GM23338 (cell line): ENCODE measurements around the gene COL24A1. TPM values are rescaled to one million over a fixed set of nuclear protein-coding genes. Genes with fewer than 3 reads are reported as not detected.

ENCODE experiments used
- ATAC-seq: fragments of 200-7000 bp; cut with Tn5 transposase; 3 replicates; pipeline ENCODE4 v1.9.1; 2020
- DNase-seq: peaks from one replicate; pipeline ENCODE4 v3.0.0-alpha.2; 2015; ENCODE audit warnings: low spot score
- H2AFZ ChIP-seq: fragments of 200-600 bp; sonication (generic); 2 replicates; pipeline ENCODE4 v1.8.0; 2016; ENCODE audit warnings: antibody characterized with exemption, mild to moderate bottlenecking, moderate library complexity
- H3F3A ChIP-seq: fragments of 200-600 bp; sonication (generic); replicated peaks from 2 replicates; pipeline ENCODE4 v1.8.0; 2017; ENCODE audit warnings: antibody characterized with exemption, mixed run types, low read depth
- H3K27ac ChIP-seq: fragments of 200-600 bp; sonication (generic); 2 replicates; pipeline ENCODE4 v1.6.1; 2016; ENCODE audit warnings: low read depth
- H3K27me3 ChIP-seq: fragments of 200-600 bp; sonication (generic); 2 replicates; pipeline ENCODE4 v1.8.0; 2016; ENCODE audit warnings: mild to moderate bottlenecking, mixed run types, moderate library complexity; ENCODE audit not compliant: insufficient read depth
- H3K36me3 ChIP-seq: fragments of 200-600 bp; sonication (generic); 2 replicates; pipeline ENCODE4 v1.8.0; 2016; ENCODE audit warnings: mild to moderate bottlenecking; ENCODE audit not compliant: insufficient read depth
- H3K4me1 ChIP-seq: fragments of 200-600 bp; sonication (generic); 2 replicates; pipeline ENCODE4 v1.8.0; 2016; ENCODE audit warnings: mild to moderate bottlenecking, moderate library complexity; ENCODE audit not compliant: insufficient read depth
- H3K4me2 ChIP-seq: fragments of 200-600 bp; sonication (generic); 2 replicates; pipeline ENCODE4 v1.7.1; 2017; ENCODE audit warnings: mixed run types
- H3K4me3 ChIP-seq: fragments of 200-600 bp; sonication (generic); 2 replicates; pipeline ENCODE4 v1.6.1; 2016; ENCODE audit warnings: mixed run types
- H3K79me2 ChIP-seq: fragments of 200-600 bp; sonication (generic); replicated peaks from 2 replicates; pipeline ENCODE4 v1.8.0; 2017; ENCODE audit warnings: mild to moderate bottlenecking; ENCODE audit not compliant: insufficient read depth
- H3K9me2 ChIP-seq: fragments of 200-600 bp; sonication (generic); 2 replicates; pipeline ENCODE4 v1.8.0; 2017; ENCODE audit not compliant: insufficient read depth
- H4K20me1 ChIP-seq: fragments of 200-600 bp; sonication (generic); replicated peaks from 2 replicates; pipeline ENCODE4 v1.8.0; 2017; ENCODE audit warnings: mild to moderate bottlenecking; ENCODE audit not compliant: insufficient read depth
- H3K27ac Mint-ChIP-seq: 2 replicates; pipeline ENCODE4 v1.8.0; 2020; ENCODE audit warnings: inconsistent platforms, mild to moderate bottlenecking, moderate library complexity, mixed read lengths
- H3K27me3 Mint-ChIP-seq: 3 replicates; pipeline ENCODE4 v1.8.0; 2022; ENCODE audit warnings: low read depth, mild to moderate bottlenecking, moderate library complexity, mixed read lengths, inconsistent platforms; ENCODE audit not compliant: insufficient read depth, poor library complexity
- H3K36me3 Mint-ChIP-seq: 3 replicates; pipeline ENCODE4 v1.8.0; 2021; ENCODE audit warnings: low read depth, mild to moderate bottlenecking, inconsistent platforms, moderate library complexity, mixed read lengths
- H3K4me1 Mint-ChIP-seq: 3 replicates; pipeline ENCODE4 v1.8.0; 2020; ENCODE audit warnings: mild to moderate bottlenecking, inconsistent platforms, mixed read lengths
- H3K4me3 Mint-ChIP-seq: 3 replicates; pipeline ENCODE4 v1.8.0; 2021; ENCODE audit warnings: moderate library complexity, mild to moderate bottlenecking, inconsistent platforms, mixed read lengths
- H3K9me3 Mint-ChIP-seq: 3 replicates; pipeline ENCODE4 v1.8.0; 2020; ENCODE audit warnings: moderate library complexity, mild to moderate bottlenecking, inconsistent platforms, mixed read lengths
- EZH2 ChIP-seq: fragments of 200-600 bp; sonication (generic); IDR thresholded peaks from one replicate; pipeline ENCODE4 v1.8.0; 2017; ENCODE audit warnings: antibody characterized with exemption, mild to moderate bottlenecking, low read depth; ENCODE audit not compliant: unreplicated experiment
- EZH2phosphoT487 ChIP-seq: fragments of 200-600 bp; sonication (generic); IDR thresholded peaks from one replicate; pipeline ENCODE4 v1.8.1; 2018; ENCODE audit warnings: antibody characterized with exemption; ENCODE audit not compliant: unreplicated experiment
- NANOG ChIP-seq: IDR thresholded peaks from 2 replicates; pipeline ENCODE4 v1.6.1; 2016; ENCODE audit warnings: antibody characterized with exemption, borderline replicate concordance
- POLR2AphosphoS5 ChIP-seq: IDR thresholded peaks from 2 replicates; pipeline ENCODE4 v1.6.1; 2016; ENCODE audit warnings: antibody characterized with exemption, low read depth
- STAT1 ChIP-seq: IDR thresholded peaks from one replicate; pipeline ENCODE4 v1.6.1; 2016; ENCODE audit warnings: antibody characterized with exemption; ENCODE audit not compliant: unreplicated experiment
- ZNF114 ChIP-seq: fragments of 250-450 bp; sonication (Bioruptor Pico); IDR thresholded peaks from 2 replicates; pipeline ENCODE4 v1.5.0; 2020; ENCODE audit warnings: mild to moderate bottlenecking, moderate library complexity
- ZNF331 ChIP-seq: fragments of 250-450 bp; sonication (Bioruptor Pico); IDR thresholded peaks from 2 replicates; pipeline ENCODE4 v1.5.0; 2020; ENCODE audit warnings: low read depth, mild to moderate bottlenecking, moderate library complexity
- polyA plus RNA-seq: library from polyadenylated mRNA; unstranded; fragments of >200 nt; fragmentation: Nextera tagmentation; extraction: Ambion mirVana; gene quantifications from 2 replicates; pipeline ENCODE4 v1.2.1, GENCODE V29; 2016
- total RNA-seq: library from RNA; depleted of rRNA; stranded (reverse); fragments of >200 nt; shearing (Covaris generic); gene quantifications from 2 replicates; pipeline ENCODE4 v1.2.3, GENCODE V29; 2014
- TF ChIP-seq, protein P1 (sequence below), 2 experiments: fragments of 200-600 bp in 1 of 2; sonication (generic) in 1 of 2; conservative IDR thresholded peaks; 2 replicates each; pipeline versions ENCODE4 v1.5.1 to v1.6.1; 2016 to 2017; ENCODE audit warnings: antibody characterized with exemption in 2 of 2, low read depth in 2 of 2, mild to moderate bottlenecking in 2 of 2, moderate library complexity in 1 of 2
- TF ChIP-seq, protein P2 (sequence below): IDR thresholded peaks from one replicate; pipeline ENCODE4 v1.6.1; 2018; ENCODE audit warnings: antibody characterized with exemption; ENCODE audit not compliant: unreplicated experiment
- TF ChIP-seq, protein P3 (sequence below): IDR thresholded peaks from 2 replicates; pipeline ENCODE4 v1.6.1; 2016; ENCODE audit warnings: antibody characterized with exemption

COL24A1 gene
- total and polyA plus RNA-seq, 2 experiments from 2014 or later: 1.2 to 2.1 TPM

DNA sequence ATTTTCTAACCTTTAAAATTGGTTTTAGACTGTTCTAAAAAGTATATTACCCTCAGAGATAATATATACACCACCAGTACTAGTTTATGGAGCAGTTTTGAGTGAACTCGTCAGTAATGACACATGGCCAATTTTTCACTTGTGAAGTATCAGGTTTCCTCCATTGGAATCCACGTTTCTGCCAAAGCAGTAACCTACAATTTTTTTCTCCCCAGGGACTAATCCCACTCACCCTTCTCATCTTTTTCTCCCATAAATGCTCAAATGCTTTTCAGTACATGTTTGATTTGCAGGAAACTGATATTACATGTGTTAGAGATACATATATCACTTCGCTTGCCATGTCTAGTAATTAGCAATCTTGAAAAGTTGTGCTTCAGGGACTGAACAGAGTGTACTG lies 94.1 kb downstream of the COL24A1 start:
- H3K4me3 Mint-ChIP-seq: no peak overlapping the region
- H4K20me1 ChIP-seq: no peaks in the 10 kb centered on the region
- H3K27me3 ChIP-seq: no peaks in the 10 kb centered on the region
- TF ChIP-seq, protein P1, sequence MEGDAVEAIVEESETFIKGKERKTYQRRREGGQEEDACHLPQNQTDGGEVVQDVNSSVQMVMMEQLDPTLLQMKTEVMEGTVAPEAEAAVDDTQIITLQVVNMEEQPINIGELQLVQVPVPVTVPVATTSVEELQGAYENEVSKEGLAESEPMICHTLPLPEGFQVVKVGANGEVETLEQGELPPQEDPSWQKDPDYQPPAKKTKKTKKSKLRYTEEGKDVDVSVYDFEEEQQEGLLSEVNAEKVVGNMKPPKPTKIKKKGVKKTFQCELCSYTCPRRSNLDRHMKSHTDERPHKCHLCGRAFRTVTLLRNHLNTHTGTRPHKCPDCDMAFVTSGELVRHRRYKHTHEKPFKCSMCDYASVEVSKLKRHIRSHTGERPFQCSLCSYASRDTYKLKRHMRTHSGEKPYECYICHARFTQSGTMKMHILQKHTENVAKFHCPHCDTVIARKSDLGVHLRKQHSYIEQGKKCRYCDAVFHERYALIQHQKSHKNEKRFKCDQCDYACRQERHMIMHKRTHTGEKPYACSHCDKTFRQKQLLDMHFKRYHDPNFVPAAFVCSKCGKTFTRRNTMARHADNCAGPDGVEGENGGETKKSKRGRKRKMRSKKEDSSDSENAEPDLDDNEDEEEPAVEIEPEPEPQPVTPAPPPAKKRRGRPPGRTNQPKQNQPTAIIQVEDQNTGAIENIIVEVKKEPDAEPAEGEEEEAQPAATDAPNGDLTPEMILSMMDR (conservative IDR thresholded peaks at IDR 0.05; ENCODE audit: low read depth in 2 of 2): no peak
- TF ChIP-seq STAT1 (no peak), EZH2 (no peak), ZNF114 (no peak), POLR2AphosphoS5 (no peak), EZH2phosphoT487 (no peak), ZNF331 (CRISPR knock-in tag) (no peak)
- TF ChIP-seq, protein P2, sequence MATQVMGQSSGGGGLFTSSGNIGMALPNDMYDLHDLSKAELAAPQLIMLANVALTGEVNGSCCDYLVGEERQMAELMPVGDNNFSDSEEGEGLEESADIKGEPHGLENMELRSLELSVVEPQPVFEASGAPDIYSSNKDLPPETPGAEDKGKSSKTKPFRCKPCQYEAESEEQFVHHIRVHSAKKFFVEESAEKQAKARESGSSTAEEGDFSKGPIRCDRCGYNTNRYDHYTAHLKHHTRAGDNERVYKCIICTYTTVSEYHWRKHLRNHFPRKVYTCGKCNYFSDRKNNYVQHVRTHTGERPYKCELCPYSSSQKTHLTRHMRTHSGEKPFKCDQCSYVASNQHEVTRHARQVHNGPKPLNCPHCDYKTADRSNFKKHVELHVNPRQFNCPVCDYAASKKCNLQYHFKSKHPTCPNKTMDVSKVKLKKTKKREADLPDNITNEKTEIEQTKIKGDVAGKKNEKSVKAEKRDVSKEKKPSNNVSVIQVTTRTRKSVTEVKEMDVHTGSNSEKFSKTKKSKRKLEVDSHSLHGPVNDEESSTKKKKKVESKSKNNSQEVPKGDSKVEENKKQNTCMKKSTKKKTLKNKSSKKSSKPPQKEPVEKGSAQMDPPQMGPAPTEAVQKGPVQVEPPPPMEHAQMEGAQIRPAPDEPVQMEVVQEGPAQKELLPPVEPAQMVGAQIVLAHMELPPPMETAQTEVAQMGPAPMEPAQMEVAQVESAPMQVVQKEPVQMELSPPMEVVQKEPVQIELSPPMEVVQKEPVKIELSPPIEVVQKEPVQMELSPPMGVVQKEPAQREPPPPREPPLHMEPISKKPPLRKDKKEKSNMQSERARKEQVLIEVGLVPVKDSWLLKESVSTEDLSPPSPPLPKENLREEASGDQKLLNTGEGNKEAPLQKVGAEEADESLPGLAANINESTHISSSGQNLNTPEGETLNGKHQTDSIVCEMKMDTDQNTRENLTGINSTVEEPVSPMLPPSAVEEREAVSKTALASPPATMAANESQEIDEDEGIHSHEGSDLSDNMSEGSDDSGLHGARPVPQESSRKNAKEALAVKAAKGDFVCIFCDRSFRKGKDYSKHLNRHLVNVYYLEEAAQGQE: no peak
- TF ChIP-seq, protein P3, sequence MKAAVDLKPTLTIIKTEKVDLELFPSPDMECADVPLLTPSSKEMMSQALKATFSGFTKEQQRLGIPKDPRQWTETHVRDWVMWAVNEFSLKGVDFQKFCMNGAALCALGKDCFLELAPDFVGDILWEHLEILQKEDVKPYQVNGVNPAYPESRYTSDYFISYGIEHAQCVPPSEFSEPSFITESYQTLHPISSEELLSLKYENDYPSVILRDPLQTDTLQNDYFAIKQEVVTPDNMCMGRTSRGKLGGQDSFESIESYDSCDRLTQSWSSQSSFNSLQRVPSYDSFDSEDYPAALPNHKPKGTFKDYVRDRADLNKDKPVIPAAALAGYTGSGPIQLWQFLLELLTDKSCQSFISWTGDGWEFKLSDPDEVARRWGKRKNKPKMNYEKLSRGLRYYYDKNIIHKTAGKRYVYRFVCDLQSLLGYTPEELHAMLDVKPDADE: no peak
- H3K27ac Mint-ChIP-seq: no peak overlapping the region
- no peak overlapping the region for H3K4me3 ChIP-seq
- no peaks in the 10 kb centered on the region for H3K36me3 Mint-ChIP-seq
- H3K9me2 ChIP-seq: no peaks in the 10 kb centered on the region
- no peaks in the 10 kb centered on the region for H3K79me2 ChIP-seq
- H3K4me1 Mint-ChIP-seq: peaks cover 6% of the 10 kb centered on the region; the same call in 2 of the 3 replicates
- DNase-seq (no peak), ATAC-seq (no peak)
- peaks cover 16% of the 10 kb centered on the region for H3K4me1 ChIP-seq
- no peaks in the 10 kb centered on the region; the same call in 2 of the 3 replicates for H3K9me3 Mint-ChIP-seq
- H3F3A ChIP-seq: no peaks in the 10 kb centered on the region
- H3K4me2 ChIP-seq: no peak overlapping the region
- H2AFZ ChIP-seq: no peak overlapping the region
- no peak overlapping the region for H3K27ac ChIP-seq
- H3K27me3 Mint-ChIP-seq: no peaks in the 10 kb centered on the region
- H3K36me3 ChIP-seq: no peaks in the 10 kb centered on the region

DNA sequence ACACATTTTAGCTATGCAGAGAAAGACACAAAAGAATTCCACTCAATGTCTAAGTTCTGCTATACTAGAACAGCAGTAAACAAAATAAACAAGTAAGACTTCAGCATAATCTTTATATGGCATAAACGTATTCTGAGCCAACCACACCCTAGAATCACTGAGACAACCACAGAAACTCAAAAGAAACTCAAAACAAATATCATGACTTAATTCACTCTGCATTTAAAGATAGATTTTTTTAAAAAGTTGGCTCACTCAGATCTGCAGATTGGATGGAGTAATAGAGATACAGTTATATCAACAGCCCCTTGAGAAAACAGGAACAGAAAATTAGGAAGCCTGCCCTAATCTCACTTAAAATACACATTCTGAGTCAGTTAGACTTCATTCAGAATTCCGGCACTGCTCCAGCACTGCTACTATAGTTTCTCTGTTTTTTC lies 95.0 kb downstream of the COL24A1 start:
- no peaks in the 10 kb centered on the region for H3F3A ChIP-seq
- H3K4me2 ChIP-seq: no peak overlapping the region
- no peak for ATAC-seq
- no peak overlapping the region for H3K4me3 Mint-ChIP-seq
- H3K79me2 ChIP-seq: no peaks in the 10 kb centered on the region
- H3K36me3 Mint-ChIP-seq: no peaks in the 10 kb centered on the region
- H3K9me3 Mint-ChIP-seq: no peaks in the 10 kb centered on the region
- no peak overlapping the region for H2AFZ ChIP-seq
- H3K27ac ChIP-seq: no peak overlapping the region
- DNase-seq: no peak
- H3K4me1 ChIP-seq: peaks cover 16% of the 10 kb centered on the region
- TF ChIP-seq, protein P3: no peak
- no peak for TF ChIP-seq NANOG
- TF ChIP-seq, protein P1 (conservative IDR thresholded peaks at IDR 0.05; ENCODE audit: low read depth in 2 of 2): no peak
- no peaks in the 10 kb centered on the region for H3K9me2 ChIP-seq
- no peaks in the 10 kb centered on the region for H3K27me3 Mint-ChIP-seq
- H4K20me1 ChIP-seq: no peaks in the 10 kb centered on the region
- no peak overlapping the region for H3K4me3 ChIP-seq
- H3K27me3 ChIP-seq: no peaks in the 10 kb centered on the region
- H3K4me1 Mint-ChIP-seq: peaks cover 6% of the 10 kb centered on the region; the same call in 2 of the 3 replicates
- no peaks in the 10 kb centered on the region for H3K36me3 ChIP-seq
- peak overlapping the region; percentile 34; the same call in 1 of the 2 replicates for H3K27ac Mint-ChIP-seq
